ENCODE measurements around the gene NOL4. TPM values are rescaled to one million over a fixed set of nuclear protein-coding genes. Genes with fewer than 3 reads are reported as not detected.

The NOL4 gene
- total and polyA plus RNA-seq, 2 experiments from 2014 or later, result 0.52 to 0.63 TPM

GRCh38 chr18:34222307-34223163 lies 2.2 kb downstream of the NOL4 start (continued):
- no peak for TF ChIP-seq ETS1 (IDR thresholded peaks at IDR 0.05)
- TF ChIP-seq, protein P1, sequence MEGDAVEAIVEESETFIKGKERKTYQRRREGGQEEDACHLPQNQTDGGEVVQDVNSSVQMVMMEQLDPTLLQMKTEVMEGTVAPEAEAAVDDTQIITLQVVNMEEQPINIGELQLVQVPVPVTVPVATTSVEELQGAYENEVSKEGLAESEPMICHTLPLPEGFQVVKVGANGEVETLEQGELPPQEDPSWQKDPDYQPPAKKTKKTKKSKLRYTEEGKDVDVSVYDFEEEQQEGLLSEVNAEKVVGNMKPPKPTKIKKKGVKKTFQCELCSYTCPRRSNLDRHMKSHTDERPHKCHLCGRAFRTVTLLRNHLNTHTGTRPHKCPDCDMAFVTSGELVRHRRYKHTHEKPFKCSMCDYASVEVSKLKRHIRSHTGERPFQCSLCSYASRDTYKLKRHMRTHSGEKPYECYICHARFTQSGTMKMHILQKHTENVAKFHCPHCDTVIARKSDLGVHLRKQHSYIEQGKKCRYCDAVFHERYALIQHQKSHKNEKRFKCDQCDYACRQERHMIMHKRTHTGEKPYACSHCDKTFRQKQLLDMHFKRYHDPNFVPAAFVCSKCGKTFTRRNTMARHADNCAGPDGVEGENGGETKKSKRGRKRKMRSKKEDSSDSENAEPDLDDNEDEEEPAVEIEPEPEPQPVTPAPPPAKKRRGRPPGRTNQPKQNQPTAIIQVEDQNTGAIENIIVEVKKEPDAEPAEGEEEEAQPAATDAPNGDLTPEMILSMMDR (conservative IDR thresholded peaks at IDR 0.05; ENCODE audit: low read depth in 2 of 2), result no peak
- no peak for TF ChIP-seq ZNF114 (CRISPR knock-in tag; IDR thresholded peaks at IDR 0.05)
- no peak for TF ChIP-seq NANOG (IDR thresholded peaks at IDR 0.05; ENCODE audit: borderline replicate concordance)
- TF ChIP-seq REST (IDR thresholded peaks at IDR 0.05; ENCODE audit: unreplicated experiment), result no peak
- no peak for TF ChIP-seq STAT1 (IDR thresholded peaks at IDR 0.05; ENCODE audit: unreplicated experiment)
- no peak for TF ChIP-seq EZH2phosphoT487 (IDR thresholded peaks at IDR 0.05; ENCODE audit: unreplicated experiment)
- TF ChIP-seq EZH2 (IDR thresholded peaks at IDR 0.05; ENCODE audit: low read depth, unreplicated experiment), result no peak
- no peak for TF ChIP-seq ZNF331 (CRISPR knock-in tag; IDR thresholded peaks at IDR 0.05; ENCODE audit: low read depth)
- TF ChIP-seq POLR2AphosphoS5 (IDR thresholded peaks at IDR 0.05; ENCODE audit: low read depth), result no peak

- TF ChIP-seq EZH2phosphoT487 (IDR thresholded peaks at IDR 0.05; ENCODE audit: unreplicated experiment) (no peak), NANOG (IDR thresholded peaks at IDR 0.05; ENCODE audit: borderline replicate concordance) (no peak)
- H3K4me3 ChIP-seq, result peak overlapping the region; percentile 80
- no peaks in the 10 kb centered on the region for H3K36me3 ChIP-seq (ENCODE audit: insufficient read depth)
- ATAC-seq (peak; percentile 10), DNase-seq (ENCODE audit: low spot score) (peak; percentile 57)
- H3K4me3 Mint-ChIP-seq, result peak overlapping the region; percentile 81
- H3K79me2 ChIP-seq (replicated peaks; ENCODE audit: insufficient read depth), result no peaks in the 10 kb centered on the region
- peak overlapping the region; percentile 96 for H3K4me2 ChIP-seq
- H3K9me3 Mint-ChIP-seq, result no peaks in the 10 kb centered on the region
- H3K27me3 Mint-ChIP-seq (ENCODE audit: insufficient read depth, low read depth, poor library complexity), result peaks cover 36% of the 10 kb centered on the region
- no peak overlapping the region for H3K27ac Mint-ChIP-seq
- H3K27me3 ChIP-seq (ENCODE audit: insufficient read depth), result peaks cover 53% of the 10 kb centered on the region
- H3K9me2 ChIP-seq (ENCODE audit: insufficient read depth), result no peaks in the 10 kb centered on the region
- no peaks in the 10 kb centered on the region for H3K36me3 Mint-ChIP-seq (ENCODE audit: low read depth)
- peaks cover 14% of the 10 kb centered on the region; the same call in 2 of the 3 replicates for H3K4me1 Mint-ChIP-seq
- H3K4me1 ChIP-seq (ENCODE audit: insufficient read depth), result peaks cover 10% of the 10 kb centered on the region
- peaks cover 4% of the 10 kb centered on the region; the same call in 1 of the 2 replicates for H3F3A ChIP-seq (replicated peaks; ENCODE audit: low read depth)
- H4K20me1 ChIP-seq (replicated peaks; ENCODE audit: insufficient read depth), result 0 out of 2 replicates have a peak, but pooled peaks cover 5% of the 10 kb centered on the region
- no peak overlapping the region for H3K27ac ChIP-seq (ENCODE audit: low read depth)
- H2AFZ ChIP-seq, result peak overlapping the region; percentile 97
Observed at GRCh38 chr18:34221971-34222306, 2.8 kb downstream of the NOL4 start.

Measured in GM23338 (cell line).